Subcutaneous adipose tissue (tissue), 4 donors: Measurements from ENCODE around the gene DLX4. TPM values are rescaled to one million over a fixed set of nuclear protein-coding genes. Genes with fewer than 3 reads are reported as not detected.

ENCODE experiments used
- small RNA-seq: library from RNA; depleted of rRNA; stranded (forward); fragments of <200 nt; gene quantifications from one replicate; pipeline ENCODE3, GENCODE V24; 2016
- total RNA-seq, 4 donors: library from RNA; depleted of rRNA; stranded (reverse); fragments of >200 nt; gene quantifications; one replicate each; pipeline ENCODE4 v1.1.0, GENCODE V29; 2016
- TF ChIP-seq, protein P1 (sequence below): fragments of 450-650 bp; IDR thresholded peaks from one replicate; pipeline ENCODE4 v1.5.1; 2016; ENCODE audit warnings: low read depth, mild to moderate bottlenecking, control low read depth, antibody characterized with exemption, moderate library complexity

Gene DLX4
- total RNA-seq, 4 donors from 2014 or later: 0.34 to 1.3 TPM; not detected in 2

DNA sequence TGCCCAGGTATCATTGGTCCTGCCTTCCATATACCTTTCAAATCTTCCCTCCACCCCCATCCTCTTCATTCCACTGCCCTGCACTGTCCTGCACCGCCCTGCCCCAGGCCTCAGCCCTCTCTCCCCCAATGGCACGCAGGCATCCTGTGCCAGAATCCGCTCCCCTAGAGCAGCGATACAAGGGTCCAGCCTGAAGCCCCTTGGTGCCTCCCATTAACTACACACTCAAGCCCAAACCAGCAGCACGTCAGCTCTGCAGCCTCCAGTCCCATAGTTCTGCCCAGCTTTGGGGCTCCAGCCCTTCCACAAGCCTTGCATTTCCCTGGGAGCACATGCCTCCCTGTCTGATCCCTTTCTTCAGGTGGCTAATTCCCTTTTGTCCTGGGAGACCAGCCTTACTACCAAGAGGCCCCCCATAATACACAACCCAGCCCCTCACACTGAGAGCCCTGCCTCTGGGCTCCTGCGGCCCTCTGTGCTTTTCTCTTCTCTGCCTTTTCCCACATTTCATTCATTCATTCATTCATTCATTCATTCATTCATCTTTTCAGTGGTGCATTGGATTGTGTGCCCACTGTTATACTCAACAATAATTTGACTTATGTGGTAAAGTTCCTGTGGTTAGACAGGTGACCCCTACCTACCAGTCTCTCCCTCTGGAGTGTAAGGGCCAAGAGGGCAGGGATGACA lies 52.8 kb downstream of the DLX4 start:
- TF ChIP-seq, protein P1, sequence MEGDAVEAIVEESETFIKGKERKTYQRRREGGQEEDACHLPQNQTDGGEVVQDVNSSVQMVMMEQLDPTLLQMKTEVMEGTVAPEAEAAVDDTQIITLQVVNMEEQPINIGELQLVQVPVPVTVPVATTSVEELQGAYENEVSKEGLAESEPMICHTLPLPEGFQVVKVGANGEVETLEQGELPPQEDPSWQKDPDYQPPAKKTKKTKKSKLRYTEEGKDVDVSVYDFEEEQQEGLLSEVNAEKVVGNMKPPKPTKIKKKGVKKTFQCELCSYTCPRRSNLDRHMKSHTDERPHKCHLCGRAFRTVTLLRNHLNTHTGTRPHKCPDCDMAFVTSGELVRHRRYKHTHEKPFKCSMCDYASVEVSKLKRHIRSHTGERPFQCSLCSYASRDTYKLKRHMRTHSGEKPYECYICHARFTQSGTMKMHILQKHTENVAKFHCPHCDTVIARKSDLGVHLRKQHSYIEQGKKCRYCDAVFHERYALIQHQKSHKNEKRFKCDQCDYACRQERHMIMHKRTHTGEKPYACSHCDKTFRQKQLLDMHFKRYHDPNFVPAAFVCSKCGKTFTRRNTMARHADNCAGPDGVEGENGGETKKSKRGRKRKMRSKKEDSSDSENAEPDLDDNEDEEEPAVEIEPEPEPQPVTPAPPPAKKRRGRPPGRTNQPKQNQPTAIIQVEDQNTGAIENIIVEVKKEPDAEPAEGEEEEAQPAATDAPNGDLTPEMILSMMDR: no peak

- TF ChIP-seq, protein P1: no peak
Measured at GRCh38 chr17:50022463-50023130, 53.6 kb downstream of the DLX4 start.

GRCh38 chr17:50023520-50023919 lies 54.5 kb downstream of the DLX4 start:
- TF ChIP-seq, protein P1: no peak

Small RNAs within 50 kb of the gene (small RNA-seq; reads per million reads assigned to genes)
- gene RNU6-1313P: not detected

Other genes starting within 250 kb of the DLX4 start
- 10 to 100 TPM in 1 of 4 donors, 1 to 10 TPM in 3; 3.9 to 19.4 (median 8.4) TPM for gene FAM117A, start 205.1 kb upstream of the DLX4 start, total RNA-seq
- 10 to 100 TPM; 22.8 to 42.8 (median 33.3) TPM for gene KAT7, start 180.5 kb upstream of the DLX4 start, total RNA-seq
- gene TAC4, start 121.1 kb upstream of the DLX4 start, total RNA-seq: not detected
- under 1 TPM in 1 of 4 donors, not detected in 3; 0.34 TPM for gene DLX3, start 26.0 kb downstream of the DLX4 start, total RNA-seq
- 10 to 100 TPM in 3 of 4 donors, 1 to 10 TPM in 1; 9.0 to 98.8 (median 19.3) TPM for gene ITGA3, start 86.9 kb downstream of the DLX4 start, total RNA-seq
- gene PDK2, start 126.2 kb downstream of the DLX4 start, total RNA-seq: 100 to 1,000 TPM in 1 of 4 donors, 10 to 100 TPM in 3; 37.4 to 157 (median 43.1) TPM
- under 1 TPM in 3 of 4 donors, not detected in 1; 0.33 to 0.38 (median 0.34) TPM for gene SAMD14, start 161.0 kb downstream of the DLX4 start, total RNA-seq
- 10 to 100 TPM; 14.0 to 29.2 (median 20.0) TPM for gene PPP1R9B, start 181.5 kb downstream of the DLX4 start, total RNA-seq
- gene SGCA, start 196.8 kb downstream of the DLX4 start, total RNA-seq: 1 to 10 TPM in 1 of 4 donors, not detected in 3; 4.4 TPM
- gene COL1A1, start 232.4 kb downstream of the DLX4 start, total RNA-seq: 100 to 1,000 TPM in 1 of 4 donors, 10 to 100 TPM in 3; 14.3 to 109 (median 36.6) TPM